Measurements from ENCODE around the gene PDZRN4. TPM values are rescaled to one million over a fixed set of nuclear protein-coding genes. Genes with fewer than 3 reads are reported as not detected.

PDZRN4 gene
- total and polyA plus RNA-seq, 10 donors: 0.07 to 0.77 (median 0.29) TPM; not detected in 2

DNA sequence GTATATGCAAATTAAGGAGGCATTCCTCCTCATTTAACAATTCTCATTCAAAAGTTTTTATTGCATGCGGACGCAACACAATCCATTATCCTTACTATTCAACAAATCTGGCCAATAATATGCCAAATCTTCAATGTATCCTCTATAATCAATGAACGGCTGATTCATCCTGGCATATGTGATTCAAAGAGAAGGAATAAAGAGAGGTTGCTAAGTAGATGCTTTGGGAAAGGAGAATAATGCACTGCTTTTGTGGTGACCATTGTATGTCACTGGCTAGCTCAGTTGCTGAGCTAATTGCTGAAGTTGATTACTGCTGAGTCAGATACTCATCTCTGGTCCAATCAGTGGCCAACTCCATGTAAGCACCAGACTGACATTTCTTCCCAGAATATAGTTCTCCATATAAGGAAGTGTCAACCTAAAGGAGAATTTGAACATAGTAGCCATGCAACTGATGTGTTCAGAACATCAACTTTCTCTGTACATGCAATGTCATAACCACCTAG, 148.0 kb downstream of the PDZRN4 start:
- WGBS, 5 donors: 32 to 87% (median 68%) methylated on average over 3 of the region's 3 CpGs
- intact Hi-C loops (cut with DNase I; ENCODE audit: low total_unique reads): no loop called here

DNA sequence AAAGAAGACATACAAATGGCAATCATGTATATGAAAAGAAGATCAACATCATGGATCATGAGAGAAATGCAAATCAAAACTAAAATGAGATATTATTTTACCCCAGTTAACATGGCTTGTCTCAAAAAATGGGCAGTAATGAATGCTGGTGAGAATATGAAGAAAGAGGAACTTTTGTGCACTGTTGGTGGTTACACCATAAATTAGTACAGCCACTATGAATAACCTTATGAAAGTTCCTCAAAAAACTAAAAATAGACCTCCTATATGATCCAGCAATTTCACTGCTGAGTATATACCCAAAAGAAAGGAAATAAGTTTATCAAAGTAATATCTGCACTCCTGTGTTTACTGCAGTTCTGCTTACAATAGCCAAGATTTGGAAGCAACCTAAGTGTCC, 151.7 kb downstream of the PDZRN4 start:
- Histone ChIP-seq H3K9me3 (peaks cover 0 to 9% (median 0%) of the 10 kb centered on the region in 8 donors), H3K4me3 (no peak overlapping the region), H3K27ac (no peak overlapping the region), H3K27me3 (replicated peaks in 1 of 7) (no peaks in the 10 kb centered on the region), H3K36me3 (no peaks in the 10 kb centered on the region), H3K4me1 (no peaks in the 10 kb centered on the region)
- TF ChIP-seq POLR2A (IDR thresholded peaks at IDR 0.05) (no peak), POLR2AphosphoS5 (IDR thresholded peaks at IDR 0.05) (no peak)
- TF ChIP-seq, protein P1, sequence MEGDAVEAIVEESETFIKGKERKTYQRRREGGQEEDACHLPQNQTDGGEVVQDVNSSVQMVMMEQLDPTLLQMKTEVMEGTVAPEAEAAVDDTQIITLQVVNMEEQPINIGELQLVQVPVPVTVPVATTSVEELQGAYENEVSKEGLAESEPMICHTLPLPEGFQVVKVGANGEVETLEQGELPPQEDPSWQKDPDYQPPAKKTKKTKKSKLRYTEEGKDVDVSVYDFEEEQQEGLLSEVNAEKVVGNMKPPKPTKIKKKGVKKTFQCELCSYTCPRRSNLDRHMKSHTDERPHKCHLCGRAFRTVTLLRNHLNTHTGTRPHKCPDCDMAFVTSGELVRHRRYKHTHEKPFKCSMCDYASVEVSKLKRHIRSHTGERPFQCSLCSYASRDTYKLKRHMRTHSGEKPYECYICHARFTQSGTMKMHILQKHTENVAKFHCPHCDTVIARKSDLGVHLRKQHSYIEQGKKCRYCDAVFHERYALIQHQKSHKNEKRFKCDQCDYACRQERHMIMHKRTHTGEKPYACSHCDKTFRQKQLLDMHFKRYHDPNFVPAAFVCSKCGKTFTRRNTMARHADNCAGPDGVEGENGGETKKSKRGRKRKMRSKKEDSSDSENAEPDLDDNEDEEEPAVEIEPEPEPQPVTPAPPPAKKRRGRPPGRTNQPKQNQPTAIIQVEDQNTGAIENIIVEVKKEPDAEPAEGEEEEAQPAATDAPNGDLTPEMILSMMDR (IDR thresholded peaks at IDR 0.05 in 8 of 11, conservative IDR thresholded peaks at IDR 0.05 in 3 of 11): no peak
- intact Hi-C loops (cut with DNase I; ENCODE audit: low total_unique reads): no loop called here
- DNase-seq: no peak

More for the DNA sequence above, 148.0 kb downstream of the PDZRN4 start:
- no peak for DNase-seq
- no peak overlapping the region for H3K4me3 ChIP-seq
- TF ChIP-seq POLR2A (IDR thresholded peaks at IDR 0.05) (no peak), POLR2AphosphoS5 (IDR thresholded peaks at IDR 0.05) (no peak)
- TF ChIP-seq, protein P1 (IDR thresholded peaks at IDR 0.05 in 8 of 11, conservative IDR thresholded peaks at IDR 0.05 in 3 of 11): no peak
- H3K27me3 ChIP-seq (replicated peaks in 1 of 7): no peaks in the 10 kb centered on the region
- H3K9me3 ChIP-seq: peaks cover 0 to 2% (median 0%) of the 10 kb centered on the region in 8 donors
- no peaks in the 10 kb centered on the region for H3K4me1 ChIP-seq
- H3K36me3 ChIP-seq: no peaks in the 10 kb centered on the region
- no peak overlapping the region for H3K27ac ChIP-seq

DNA sequence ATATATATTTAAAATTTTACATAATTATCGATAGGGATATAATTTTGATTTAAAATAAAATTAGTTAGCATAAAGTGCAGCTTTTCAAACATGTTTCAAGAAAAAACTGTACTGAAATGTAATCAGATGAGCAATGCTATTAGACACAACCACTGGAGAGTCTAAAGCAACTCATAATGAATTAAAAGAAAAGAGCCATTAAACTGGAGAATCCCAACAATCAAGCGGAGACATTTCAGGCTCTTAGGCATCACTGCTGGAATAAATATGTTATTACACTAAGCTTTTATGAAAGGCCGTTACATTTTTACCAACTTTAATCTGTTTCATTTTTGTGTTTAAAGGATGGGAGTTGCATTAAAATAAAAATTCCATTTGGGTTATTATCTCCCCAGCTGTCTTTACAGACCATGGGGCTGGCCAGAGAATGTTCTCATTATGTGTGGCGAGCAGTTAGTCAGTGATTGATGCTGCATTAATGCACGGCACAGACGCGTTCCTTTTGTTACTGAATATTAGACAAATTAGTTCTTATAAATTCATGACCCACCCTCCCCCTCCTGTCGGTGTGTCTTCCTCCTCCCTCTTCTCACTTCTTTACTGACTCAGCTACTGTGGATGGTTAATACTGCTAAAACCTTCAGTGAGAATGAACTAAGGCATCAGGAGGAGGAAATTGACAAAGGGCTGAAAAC, 156.8 kb downstream of the PDZRN4 start:
- 78 to 87% (median 82%) methylated on average over 8 of the region's 8 CpGs for WGBS, 5 donors
- peaks cover 0 to 9% (median 0%) of the 10 kb centered on the region in 8 donors for H3K9me3 ChIP-seq
- no peaks in the 10 kb centered on the region for H3K4me1 ChIP-seq
- H3K27ac ChIP-seq: no peak overlapping the region
- TF ChIP-seq POLR2A (IDR thresholded peaks at IDR 0.05) (no peak), POLR2AphosphoS5 (IDR thresholded peaks at IDR 0.05) (no peak)
- TF ChIP-seq, protein P1 (IDR thresholded peaks at IDR 0.05 in 8 of 11, conservative IDR thresholded peaks at IDR 0.05 in 3 of 11): no peak
- no peaks in the 10 kb centered on the region for H3K27me3 ChIP-seq (replicated peaks in 1 of 7)
- intact Hi-C loops (cut with DNase I; ENCODE audit: low total_unique reads): no loop called here
- no peak overlapping the region for H3K4me3 ChIP-seq
- no peak for DNase-seq
- no peaks in the 10 kb centered on the region for H3K36me3 ChIP-seq

GRCh38 chr12:41348198-41348597, 160.1 kb downstream of the PDZRN4 start:
- Histone ChIP-seq H3K27ac (no peak overlapping the region), H3K27me3 (replicated peaks in 1 of 7) (no peaks in the 10 kb centered on the region), H3K4me1 (no peaks in the 10 kb centered on the region), H3K9me3 (peaks cover 0 to 13% (median 7%) of the 10 kb centered on the region in 8 donors), H3K36me3 (no peaks in the 10 kb centered on the region), H3K4me3 (no peak overlapping the region)
- WGBS, 5 donors: 80 to 86% (median 82%) methylated on average over 1 of the region's 1 CpG
- intact Hi-C loops (cut with DNase I; ENCODE audit: low total_unique reads): no loop called here
- DNase-seq: no peak
- no peak for TF ChIP-seq POLR2A (IDR thresholded peaks at IDR 0.05)
- no peak for TF ChIP-seq POLR2AphosphoS5 (IDR thresholded peaks at IDR 0.05)
- TF ChIP-seq, protein P1 (IDR thresholded peaks at IDR 0.05 in 8 of 11, conservative IDR thresholded peaks at IDR 0.05 in 3 of 11): no peak

All from spleen (tissue), 11 donors.